HG02642 (cell line): ENCODE measurements around the gene ZNF77.
A peak's percentile ranks its signal among the peaks of the same experiment; 100 is the strongest.
"Not testable (repeated sequence)": the region's sequence is repeated elsewhere in the genome, so short reads cannot be mapped to it uniquely, and the experiment has no call there.

ENCODE experiments used
- ATAC-seq: cut with Tn5 transposase; IDR thresholded peaks from one replicate; pipeline ENCODE4 v1.9.1; 2021; ENCODE audit warnings: mild to moderate bottlenecking; ENCODE audit not compliant: unreplicated experiment, poor library complexity

The ZNF77 gene

DNA sequence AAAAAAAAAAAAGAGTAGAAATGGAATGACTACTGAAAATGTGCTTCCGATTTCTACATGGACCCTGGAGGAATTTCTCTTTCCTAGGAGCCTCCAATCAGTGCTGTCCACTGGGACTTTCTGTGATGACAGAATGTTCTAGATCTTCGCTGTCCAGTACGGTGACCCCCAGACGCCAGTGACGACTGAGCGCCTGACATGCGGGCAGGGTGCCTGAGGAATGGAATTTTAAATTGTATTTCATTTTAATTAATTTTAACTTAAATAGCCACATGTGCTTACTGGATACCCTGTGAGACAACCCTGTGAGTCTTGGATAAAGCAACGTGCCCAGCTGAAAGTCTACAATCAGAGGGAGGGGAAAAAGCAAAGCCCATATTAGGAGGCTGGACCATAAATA is 28.5 kb upstream of the ZNF77 start:
- ATAC-seq, result no peak

GRCh38 chr19:2970201-2970835 is 25.5 kb upstream of the ZNF77 start:
- ATAC-seq, result no peak

DNA sequence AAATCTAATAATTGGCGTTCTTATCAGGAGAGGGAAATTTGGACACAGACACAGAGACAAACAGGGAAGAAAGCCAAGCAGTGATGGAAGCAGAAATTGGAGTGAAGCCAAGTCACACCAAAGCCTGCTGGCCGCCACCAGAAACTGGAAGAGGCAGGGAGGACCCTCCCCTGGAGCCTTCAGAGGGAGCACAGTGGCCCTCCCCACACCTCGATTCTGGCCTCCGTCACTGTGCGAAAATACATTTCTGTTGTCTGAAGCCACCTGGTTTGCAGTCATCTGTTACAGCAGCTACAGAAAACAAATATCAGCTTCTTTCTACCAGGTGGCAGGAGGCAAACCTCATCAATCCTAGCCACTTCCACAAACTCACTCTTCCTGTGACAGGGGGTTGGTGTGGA is 24.3 kb upstream of the ZNF77 start:
- no peak for ATAC-seq

DNA sequence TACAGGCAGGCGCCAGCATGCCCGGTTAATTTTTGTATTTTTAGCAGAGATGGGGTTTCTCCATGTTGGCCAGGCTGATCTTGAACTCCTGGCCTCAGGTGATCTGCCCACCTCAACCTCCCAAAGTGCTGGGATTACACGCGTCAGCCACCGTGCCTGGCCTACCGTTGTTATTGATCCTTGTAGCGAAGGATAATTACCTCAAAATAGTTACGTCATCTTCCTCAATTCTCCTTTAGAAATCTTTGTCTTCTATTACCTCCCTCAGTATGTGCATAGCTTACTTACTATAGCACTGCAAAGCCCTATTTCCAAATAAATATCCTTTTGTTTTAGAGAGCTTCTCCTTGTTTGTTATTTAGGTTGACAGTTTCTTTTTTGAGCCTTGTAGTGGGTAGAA is 23.2 kb upstream of the ZNF77 start:
- ATAC-seq, result no peak

GRCh38 chr19:2964874-2965273 is 20.1 kb upstream of the ZNF77 start:
- no peak for ATAC-seq

GRCh38 chr19:2963631-2964030 is 18.9 kb upstream of the ZNF77 start:
- ATAC-seq, result not testable (repeated sequence)

DNA sequence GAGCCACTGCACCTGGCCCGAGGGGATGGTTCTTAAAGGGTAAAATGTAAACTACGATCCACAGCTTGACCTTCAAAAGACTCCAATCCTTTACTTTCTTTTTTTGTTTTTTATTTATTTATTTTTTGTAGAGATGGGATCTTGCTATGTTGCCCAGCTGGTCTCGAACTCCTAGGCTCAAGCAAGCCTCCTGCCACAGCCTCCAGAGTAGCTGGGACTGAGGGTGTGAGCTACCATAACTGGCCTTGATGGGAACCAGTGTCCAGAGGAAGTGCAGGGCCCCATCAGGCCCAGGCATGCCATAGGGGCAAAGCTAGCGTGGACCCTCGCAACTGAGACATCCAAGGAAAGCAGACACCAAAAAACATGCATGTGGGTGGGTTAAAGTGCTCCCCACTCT is 18.4 kb upstream of the ZNF77 start:
- no peak for ATAC-seq

DNA sequence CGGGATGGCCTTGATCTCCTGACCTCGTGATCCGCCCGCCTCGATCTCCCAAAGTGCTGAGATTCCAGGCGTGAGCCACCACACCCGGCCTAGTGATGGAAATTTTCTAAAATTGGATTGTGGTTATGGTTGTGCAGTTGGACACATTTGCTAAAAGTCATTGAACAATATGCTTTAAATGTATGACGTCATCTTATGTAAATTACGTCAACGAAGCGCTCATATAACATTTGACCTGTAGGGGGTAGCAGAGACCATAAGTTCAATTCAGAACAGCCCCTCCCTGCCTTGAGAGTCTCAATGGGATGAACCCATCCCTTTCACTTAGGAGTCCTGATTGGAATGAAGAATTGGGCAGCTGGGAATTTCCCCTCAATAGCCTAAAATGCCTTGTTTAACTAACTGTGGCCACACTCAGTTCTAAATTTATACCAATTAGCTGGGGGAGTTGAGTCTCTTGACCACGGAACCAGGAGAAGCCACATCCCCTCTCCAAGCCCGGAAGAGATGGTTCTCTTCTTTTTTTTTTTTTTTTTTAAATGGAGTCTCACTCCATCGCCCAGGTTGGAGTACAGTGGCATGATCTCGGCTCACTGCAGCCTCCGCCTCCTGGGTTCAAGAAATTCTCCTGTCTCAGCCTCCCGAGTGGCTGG is 17.4 kb upstream of the ZNF77 start:
- no peak for ATAC-seq

- no peak for ATAC-seq
Observed at GRCh38 chr19:2960120-2960519, 15.3 kb upstream of the ZNF77 start.

- ATAC-seq, result no peak
Observed at GRCh38 chr19:2957160-2957559, 12.4 kb upstream of the ZNF77 start.

GRCh38 chr19:2952953-2953481 is 8.2 kb upstream of the ZNF77 start:
- ATAC-seq, result no peak

DNA sequence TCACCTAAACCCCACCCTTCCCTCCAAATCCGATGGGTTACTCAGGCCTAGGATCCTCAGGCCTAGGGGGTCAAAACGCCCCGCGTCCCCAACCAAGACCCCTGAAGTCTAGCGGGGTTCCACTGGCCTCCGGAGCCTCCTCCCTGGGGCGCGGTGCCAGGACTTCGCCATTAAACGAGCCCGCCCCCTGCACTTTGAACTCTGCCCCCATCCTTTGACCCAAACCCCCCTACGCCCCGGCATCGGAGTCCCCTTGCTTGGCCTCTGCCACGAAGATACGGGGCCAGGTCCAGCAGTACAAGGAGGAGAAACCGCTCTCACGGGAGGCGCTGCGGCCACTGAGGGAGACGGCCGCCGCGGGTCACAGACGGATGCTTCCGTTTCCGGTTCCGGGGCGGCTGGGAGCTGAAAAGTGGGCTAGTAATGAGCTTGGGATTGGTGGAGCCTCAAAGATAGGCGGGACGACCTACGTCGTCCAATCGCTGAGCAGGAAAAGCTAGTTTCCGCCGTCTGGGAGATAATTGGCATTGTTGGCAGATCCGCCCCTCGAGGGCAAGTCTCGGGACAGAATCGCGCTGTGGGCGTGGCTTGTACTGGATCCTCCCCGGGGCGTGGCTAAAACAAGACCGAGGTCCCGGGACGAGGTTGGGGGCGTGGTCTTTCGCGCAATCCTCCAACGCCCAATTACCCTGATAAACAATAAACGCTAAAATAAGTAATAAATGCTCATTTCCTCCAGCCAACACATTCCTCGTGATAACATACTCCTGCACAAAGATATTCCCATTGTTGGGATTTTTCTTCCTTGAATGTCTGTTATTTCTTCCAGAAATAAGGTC is 5.7 kb upstream of the ZNF77 start:
- ATAC-seq, result peak; percentile 95

DNA sequence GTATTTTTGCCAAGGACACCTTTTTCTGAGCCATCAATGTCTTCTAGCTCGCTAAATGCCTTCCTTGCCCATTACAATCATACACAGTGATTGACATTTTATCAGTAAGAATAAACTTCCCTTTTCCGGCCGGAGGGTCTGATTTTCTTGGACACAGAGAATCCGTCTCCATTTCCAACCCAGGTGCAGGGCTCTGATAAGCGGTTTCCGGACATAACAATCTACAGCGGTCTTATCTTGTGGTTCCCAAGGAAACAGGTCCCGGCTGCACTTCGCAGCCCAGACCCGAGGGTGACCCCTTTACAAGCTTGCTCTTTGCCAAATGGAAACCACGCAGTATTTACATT is 5.1 kb upstream of the ZNF77 start:
- ATAC-seq, result peak; percentile 1

GRCh38 chr19:2945575-2946184 is 909 bp upstream of the ZNF77 start:
- ATAC-seq, result no peak

DNA sequence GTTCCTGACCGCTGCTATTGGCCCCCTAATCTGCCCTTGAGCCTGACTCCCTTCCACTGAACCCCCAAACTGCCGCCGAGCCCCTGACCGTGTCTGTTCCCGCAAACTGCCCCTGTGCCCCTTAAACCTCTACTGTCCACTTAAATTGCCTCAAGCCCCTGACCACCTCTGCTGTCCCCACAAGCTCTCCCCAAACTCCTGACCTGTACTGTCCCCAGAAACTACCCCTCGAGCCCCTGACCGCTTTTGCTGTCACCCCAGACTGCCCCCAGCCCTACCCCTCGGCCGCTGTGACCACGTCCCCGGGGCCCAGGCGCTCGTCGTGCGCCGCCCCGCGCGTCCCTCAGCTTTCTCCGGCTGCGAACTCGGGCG is 382 bp downstream of the ZNF77 start:
- no peak for ATAC-seq

GRCh38 chr19:2942928-2943640 is 1.7 kb downstream of the ZNF77 start:
- ATAC-seq, result no peak

DNA sequence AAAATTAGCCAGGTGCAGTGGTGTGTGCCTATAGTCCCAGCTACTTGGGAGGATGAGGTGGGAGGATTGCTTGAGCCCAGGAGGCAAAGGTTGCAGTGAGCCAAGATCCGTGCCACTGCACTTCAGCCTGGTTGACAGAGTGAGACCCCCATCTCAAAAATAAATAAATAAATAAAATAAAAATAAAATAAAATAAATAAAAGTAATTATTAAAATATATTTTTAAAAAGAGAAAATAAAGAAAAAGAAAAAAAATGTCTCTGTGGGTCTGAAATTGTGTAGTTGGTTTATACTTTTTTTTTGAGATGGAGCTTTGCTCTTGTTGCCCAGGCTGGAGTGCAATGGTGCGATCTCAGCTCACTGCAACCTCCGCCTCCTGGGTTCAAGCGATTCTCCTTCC is 8.9 kb downstream of the ZNF77 start:
- ATAC-seq, result not testable (repeated sequence)

GRCh38 chr19:2933490-2933910 is 11.3 kb downstream of the ZNF77 start:
- ATAC-seq, result no peak

DNA sequence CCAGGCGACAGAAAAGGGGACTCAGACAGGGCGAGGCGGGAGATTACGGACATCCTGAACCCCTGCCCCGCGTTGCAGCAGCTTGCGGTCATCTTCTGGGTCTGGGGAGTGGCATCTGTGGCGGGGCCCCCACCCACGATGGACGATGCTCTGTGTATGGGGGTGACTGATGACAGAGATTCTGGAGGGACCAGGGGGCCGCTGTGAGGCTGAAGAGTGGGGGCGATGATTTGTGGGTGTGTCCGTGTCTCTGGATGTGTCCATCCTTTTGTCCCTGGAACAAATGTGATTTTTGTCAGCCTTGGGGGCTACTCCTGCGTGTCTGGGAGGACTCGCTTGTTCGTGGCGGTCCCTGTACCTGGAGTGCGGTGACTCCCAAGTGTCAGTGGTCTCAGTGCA is 17.7 kb downstream of the ZNF77 start:
- ATAC-seq, result no peak

DNA sequence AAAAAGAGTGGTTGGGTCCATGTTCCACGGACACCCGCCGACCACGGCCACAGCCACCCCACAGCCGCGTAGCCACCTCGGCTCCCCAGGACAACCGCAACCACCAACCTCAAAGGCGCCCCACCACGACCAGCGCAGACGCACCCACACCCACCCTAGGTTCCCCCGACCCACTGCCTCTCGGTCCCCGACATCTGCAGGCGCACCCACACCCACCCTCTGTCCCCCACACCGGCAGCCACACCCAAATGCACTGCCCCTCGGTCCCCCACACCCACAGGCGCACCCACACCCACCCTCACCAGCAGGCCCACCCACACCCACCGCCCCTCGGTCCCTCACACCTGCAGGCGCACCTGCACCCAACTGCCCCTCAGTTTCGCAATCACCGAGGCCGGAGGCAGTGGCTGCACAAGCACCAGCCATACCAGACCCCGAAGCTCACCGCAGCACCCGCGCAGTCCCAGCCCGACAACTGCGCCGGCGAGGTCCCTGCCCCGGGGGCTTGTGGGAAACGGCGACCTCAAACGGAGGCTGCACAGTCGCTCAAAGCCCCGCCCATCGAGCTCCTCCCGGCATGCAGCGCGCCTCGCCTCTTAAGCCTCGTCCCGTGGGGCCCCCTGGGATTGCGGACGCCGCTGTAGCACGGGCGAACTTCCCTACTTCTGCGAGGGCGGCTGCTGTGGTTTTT is 18.3 kb downstream of the ZNF77 start:
- no peak for ATAC-seq
